ENCODE measurements around the gene CHN2. TPM values are rescaled to one million over a fixed set of nuclear protein-coding genes. Genes with fewer than 3 reads are reported as not detected.

The CHN2 gene
- total RNA-seq, 1 experiment from 2014 or later: 5.0 TPM

DNA sequence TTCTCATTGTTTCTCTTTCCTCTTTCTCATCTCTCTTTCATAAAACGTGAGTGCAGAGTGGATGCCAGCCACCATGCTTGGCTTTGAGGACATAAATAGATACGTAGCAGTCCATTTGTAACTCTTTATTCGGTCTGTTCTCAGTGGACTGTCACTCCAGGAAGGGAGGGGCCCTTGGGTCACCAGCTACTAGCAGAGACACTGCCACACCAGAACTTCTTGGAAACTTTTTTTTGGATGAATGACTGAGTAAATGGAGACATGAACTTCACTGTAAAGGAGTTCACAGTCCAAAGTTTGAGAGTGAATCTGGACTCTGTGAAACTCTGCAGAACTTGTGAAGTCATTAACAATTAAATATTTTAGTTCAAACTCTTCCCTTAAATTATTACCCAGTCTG, 20.2 kb downstream of the CHN2 start:
- Mint-ChIP-seq H3K27ac (no peak overlapping the region), H3K4me1 (peaks cover 20% of the 10 kb centered on the region), H3K27me3 (ENCODE audit: low read depth) (no peaks in the 10 kb centered on the region), H3K9me3 (no peaks in the 10 kb centered on the region), H3K36me3 (no peaks in the 10 kb centered on the region), H3K4me3 (no peak overlapping the region)
- no peak for DNase-seq (ENCODE audit: low spot score)
- no peak for ATAC-seq
- ChIA-PET CTCF (no interaction called here), POLR2A (no interaction called here)
- TF ChIP-seq, protein P1, sequence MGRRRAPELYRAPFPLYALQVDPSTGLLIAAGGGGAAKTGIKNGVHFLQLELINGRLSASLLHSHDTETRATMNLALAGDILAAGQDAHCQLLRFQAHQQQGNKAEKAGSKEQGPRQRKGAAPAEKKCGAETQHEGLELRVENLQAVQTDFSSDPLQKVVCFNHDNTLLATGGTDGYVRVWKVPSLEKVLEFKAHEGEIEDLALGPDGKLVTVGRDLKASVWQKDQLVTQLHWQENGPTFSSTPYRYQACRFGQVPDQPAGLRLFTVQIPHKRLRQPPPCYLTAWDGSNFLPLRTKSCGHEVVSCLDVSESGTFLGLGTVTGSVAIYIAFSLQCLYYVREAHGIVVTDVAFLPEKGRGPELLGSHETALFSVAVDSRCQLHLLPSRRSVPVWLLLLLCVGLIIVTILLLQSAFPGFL (CRISPR knock-in tag; IDR thresholded peaks at IDR 0.05; ENCODE audit: borderline replicate concordance): no peak
- no peak for TF ChIP-seq GRHL2 (CRISPR knock-in tag; IDR thresholded peaks at IDR 0.05; ENCODE audit: insufficient replicate concordance, severe bottlenecking)
- TF ChIP-seq SOX15 (CRISPR knock-in tag; IDR thresholded peaks at IDR 0.05): no peak
- TF ChIP-seq GTF2I (CRISPR knock-in tag; conservative IDR thresholded peaks at IDR 0.05): no peak
- TF ChIP-seq, protein P2, sequence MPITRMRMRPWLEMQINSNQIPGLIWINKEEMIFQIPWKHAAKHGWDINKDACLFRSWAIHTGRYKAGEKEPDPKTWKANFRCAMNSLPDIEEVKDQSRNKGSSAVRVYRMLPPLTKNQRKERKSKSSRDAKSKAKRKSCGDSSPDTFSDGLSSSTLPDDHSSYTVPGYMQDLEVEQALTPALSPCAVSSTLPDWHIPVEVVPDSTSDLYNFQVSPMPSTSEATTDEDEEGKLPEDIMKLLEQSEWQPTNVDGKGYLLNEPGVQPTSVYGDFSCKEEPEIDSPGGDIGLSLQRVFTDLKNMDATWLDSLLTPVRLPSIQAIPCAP (CRISPR knock-in tag; IDR thresholded peaks at IDR 0.05): no peak
- TF ChIP-seq, protein P3, sequence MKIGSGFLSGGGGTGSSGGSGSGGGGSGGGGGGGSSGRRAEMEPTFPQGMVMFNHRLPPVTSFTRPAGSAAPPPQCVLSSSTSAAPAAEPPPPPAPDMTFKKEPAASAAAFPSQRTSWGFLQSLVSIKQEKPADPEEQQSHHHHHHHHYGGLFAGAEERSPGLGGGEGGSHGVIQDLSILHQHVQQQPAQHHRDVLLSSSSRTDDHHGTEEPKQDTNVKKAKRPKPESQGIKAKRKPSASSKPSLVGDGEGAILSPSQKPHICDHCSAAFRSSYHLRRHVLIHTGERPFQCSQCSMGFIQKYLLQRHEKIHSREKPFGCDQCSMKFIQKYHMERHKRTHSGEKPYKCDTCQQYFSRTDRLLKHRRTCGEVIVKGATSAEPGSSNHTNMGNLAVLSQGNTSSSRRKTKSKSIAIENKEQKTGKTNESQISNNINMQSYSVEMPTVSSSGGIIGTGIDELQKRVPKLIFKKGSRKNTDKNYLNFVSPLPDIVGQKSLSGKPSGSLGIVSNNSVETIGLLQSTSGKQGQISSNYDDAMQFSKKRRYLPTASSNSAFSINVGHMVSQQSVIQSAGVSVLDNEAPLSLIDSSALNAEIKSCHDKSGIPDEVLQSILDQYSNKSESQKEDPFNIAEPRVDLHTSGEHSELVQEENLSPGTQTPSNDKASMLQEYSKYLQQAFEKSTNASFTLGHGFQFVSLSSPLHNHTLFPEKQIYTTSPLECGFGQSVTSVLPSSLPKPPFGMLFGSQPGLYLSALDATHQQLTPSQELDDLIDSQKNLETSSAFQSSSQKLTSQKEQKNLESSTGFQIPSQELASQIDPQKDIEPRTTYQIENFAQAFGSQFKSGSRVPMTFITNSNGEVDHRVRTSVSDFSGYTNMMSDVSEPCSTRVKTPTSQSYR (CRISPR knock-in tag; IDR thresholded peaks at IDR 0.05): no peak
- no peak for TF ChIP-seq ZNF416 (CRISPR knock-in tag; IDR thresholded peaks at IDR 0.05)
- TF ChIP-seq, protein P4, sequence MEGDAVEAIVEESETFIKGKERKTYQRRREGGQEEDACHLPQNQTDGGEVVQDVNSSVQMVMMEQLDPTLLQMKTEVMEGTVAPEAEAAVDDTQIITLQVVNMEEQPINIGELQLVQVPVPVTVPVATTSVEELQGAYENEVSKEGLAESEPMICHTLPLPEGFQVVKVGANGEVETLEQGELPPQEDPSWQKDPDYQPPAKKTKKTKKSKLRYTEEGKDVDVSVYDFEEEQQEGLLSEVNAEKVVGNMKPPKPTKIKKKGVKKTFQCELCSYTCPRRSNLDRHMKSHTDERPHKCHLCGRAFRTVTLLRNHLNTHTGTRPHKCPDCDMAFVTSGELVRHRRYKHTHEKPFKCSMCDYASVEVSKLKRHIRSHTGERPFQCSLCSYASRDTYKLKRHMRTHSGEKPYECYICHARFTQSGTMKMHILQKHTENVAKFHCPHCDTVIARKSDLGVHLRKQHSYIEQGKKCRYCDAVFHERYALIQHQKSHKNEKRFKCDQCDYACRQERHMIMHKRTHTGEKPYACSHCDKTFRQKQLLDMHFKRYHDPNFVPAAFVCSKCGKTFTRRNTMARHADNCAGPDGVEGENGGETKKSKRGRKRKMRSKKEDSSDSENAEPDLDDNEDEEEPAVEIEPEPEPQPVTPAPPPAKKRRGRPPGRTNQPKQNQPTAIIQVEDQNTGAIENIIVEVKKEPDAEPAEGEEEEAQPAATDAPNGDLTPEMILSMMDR (IDR thresholded peaks at IDR 0.05): no peak
- TF ChIP-seq, protein P5, sequence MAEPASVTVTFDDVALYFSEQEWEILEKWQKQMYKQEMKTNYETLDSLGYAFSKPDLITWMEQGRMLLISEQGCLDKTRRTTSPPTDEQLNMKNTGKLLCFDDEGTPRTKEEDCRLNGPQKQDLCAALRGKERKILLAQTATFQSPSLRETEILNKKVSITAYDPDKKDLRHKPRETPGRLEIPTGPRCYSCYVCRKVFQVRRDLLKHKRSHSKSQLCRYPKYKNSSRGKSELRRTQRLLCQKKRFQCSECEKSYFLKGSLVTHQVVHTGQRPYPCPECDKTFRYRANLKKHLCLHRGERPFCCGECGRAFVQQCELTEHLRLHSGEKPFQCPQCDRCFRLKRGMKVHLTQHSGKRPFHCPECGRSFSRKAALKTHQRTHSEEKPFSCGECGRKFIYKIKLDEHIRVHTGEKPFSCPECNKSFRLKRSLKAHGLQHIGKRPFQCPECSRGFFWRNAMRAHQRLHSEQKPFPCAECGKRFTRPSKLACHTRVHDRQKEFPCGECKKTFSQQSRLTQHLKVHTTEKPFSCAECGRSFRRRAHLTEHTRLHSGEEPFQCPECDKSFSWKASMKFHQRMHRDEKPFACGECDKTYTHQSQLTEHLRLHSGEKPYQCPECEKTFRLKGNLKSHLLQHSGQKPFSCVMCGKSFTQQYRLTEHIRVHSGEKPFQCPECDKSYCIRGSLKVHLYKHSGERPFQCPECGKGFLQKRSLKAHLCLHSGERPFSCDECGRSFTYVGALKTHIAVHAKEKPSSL (CRISPR knock-in tag; conservative IDR thresholded peaks at IDR 0.05): no peak
- TF ChIP-seq SMAD4 (CRISPR knock-in tag; IDR thresholded peaks at IDR 0.05): no peak
- TF ChIP-seq, protein P6, sequence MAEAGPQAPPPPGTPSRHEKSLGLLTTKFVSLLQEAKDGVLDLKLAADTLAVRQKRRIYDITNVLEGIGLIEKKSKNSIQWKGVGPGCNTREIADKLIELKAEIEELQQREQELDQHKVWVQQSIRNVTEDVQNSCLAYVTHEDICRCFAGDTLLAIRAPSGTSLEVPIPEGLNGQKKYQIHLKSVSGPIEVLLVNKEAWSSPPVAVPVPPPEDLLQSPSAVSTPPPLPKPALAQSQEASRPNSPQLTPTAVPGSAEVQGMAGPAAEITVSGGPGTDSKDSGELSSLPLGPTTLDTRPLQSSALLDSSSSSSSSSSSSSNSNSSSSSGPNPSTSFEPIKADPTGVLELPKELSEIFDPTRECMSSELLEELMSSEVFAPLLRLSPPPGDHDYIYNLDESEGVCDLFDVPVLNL (CRISPR knock-in tag; IDR thresholded peaks at IDR 0.05; ENCODE audit: borderline replicate concordance, low read depth): no peak
- no peak for TF ChIP-seq EMX1 (CRISPR knock-in tag; IDR thresholded peaks at IDR 0.05)
- TF ChIP-seq, protein P7, sequence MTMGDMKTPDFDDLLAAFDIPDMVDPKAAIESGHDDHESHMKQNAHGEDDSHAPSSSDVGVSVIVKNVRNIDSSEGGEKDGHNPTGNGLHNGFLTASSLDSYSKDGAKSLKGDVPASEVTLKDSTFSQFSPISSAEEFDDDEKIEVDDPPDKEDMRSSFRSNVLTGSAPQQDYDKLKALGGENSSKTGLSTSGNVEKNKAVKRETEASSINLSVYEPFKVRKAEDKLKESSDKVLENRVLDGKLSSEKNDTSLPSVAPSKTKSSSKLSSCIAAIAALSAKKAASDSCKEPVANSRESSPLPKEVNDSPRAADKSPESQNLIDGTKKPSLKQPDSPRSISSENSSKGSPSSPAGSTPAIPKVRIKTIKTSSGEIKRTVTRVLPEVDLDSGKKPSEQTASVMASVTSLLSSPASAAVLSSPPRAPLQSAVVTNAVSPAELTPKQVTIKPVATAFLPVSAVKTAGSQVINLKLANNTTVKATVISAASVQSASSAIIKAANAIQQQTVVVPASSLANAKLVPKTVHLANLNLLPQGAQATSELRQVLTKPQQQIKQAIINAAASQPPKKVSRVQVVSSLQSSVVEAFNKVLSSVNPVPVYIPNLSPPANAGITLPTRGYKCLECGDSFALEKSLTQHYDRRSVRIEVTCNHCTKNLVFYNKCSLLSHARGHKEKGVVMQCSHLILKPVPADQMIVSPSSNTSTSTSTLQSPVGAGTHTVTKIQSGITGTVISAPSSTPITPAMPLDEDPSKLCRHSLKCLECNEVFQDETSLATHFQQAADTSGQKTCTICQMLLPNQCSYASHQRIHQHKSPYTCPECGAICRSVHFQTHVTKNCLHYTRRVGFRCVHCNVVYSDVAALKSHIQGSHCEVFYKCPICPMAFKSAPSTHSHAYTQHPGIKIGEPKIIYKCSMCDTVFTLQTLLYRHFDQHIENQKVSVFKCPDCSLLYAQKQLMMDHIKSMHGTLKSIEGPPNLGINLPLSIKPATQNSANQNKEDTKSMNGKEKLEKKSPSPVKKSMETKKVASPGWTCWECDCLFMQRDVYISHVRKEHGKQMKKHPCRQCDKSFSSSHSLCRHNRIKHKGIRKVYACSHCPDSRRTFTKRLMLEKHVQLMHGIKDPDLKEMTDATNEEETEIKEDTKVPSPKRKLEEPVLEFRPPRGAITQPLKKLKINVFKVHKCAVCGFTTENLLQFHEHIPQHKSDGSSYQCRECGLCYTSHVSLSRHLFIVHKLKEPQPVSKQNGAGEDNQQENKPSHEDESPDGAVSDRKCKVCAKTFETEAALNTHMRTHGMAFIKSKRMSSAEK (CRISPR knock-in tag; IDR thresholded peaks at IDR 0.05; ENCODE audit: borderline replicate concordance): no peak
- no peak for TF ChIP-seq NFE2L1 (CRISPR knock-in tag; IDR thresholded peaks at IDR 0.05)
- TF ChIP-seq, protein P8, sequence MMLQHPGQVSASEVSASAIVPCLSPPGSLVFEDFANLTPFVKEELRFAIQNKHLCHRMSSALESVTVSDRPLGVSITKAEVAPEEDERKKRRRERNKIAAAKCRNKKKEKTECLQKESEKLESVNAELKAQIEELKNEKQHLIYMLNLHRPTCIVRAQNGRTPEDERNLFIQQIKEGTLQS (CRISPR knock-in tag; conservative IDR thresholded peaks at IDR 0.05): no peak
- TF ChIP-seq, protein P9, sequence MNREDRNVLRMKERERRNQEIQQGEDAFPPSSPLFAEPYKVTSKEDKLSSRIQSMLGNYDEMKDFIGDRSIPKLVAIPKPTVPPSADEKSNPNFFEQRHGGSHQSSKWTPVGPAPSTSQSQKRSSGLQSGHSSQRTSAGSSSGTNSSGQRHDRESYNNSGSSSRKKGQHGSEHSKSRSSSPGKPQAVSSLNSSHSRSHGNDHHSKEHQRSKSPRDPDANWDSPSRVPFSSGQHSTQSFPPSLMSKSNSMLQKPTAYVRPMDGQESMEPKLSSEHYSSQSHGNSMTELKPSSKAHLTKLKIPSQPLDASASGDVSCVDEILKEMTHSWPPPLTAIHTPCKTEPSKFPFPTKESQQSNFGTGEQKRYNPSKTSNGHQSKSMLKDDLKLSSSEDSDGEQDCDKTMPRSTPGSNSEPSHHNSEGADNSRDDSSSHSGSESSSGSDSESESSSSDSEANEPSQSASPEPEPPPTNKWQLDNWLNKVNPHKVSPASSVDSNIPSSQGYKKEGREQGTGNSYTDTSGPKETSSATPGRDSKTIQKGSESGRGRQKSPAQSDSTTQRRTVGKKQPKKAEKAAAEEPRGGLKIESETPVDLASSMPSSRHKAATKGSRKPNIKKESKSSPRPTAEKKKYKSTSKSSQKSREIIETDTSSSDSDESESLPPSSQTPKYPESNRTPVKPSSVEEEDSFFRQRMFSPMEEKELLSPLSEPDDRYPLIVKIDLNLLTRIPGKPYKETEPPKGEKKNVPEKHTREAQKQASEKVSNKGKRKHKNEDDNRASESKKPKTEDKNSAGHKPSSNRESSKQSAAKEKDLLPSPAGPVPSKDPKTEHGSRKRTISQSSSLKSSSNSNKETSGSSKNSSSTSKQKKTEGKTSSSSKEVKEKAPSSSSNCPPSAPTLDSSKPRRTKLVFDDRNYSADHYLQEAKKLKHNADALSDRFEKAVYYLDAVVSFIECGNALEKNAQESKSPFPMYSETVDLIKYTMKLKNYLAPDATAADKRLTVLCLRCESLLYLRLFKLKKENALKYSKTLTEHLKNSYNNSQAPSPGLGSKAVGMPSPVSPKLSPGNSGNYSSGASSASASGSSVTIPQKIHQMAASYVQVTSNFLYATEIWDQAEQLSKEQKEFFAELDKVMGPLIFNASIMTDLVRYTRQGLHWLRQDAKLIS (CRISPR knock-in tag; IDR thresholded peaks at IDR 0.05; ENCODE audit: borderline replicate concordance): no peak

Measured in WTC11 (cell line).